ENCODE results near the gene DNAL1.
"Not testable (repeated sequence)": the region's sequence is repeated elsewhere in the genome, so short reads cannot be mapped to it uniquely, and the experiment has no call there.

Gene DNAL1, protein sequence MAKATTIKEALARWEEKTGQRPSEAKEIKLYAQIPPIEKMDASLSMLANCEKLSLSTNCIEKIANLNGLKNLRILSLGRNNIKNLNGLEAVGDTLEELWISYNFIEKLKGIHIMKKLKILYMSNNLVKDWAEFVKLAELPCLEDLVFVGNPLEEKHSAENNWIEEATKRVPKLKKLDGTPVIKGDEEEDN

DNA sequence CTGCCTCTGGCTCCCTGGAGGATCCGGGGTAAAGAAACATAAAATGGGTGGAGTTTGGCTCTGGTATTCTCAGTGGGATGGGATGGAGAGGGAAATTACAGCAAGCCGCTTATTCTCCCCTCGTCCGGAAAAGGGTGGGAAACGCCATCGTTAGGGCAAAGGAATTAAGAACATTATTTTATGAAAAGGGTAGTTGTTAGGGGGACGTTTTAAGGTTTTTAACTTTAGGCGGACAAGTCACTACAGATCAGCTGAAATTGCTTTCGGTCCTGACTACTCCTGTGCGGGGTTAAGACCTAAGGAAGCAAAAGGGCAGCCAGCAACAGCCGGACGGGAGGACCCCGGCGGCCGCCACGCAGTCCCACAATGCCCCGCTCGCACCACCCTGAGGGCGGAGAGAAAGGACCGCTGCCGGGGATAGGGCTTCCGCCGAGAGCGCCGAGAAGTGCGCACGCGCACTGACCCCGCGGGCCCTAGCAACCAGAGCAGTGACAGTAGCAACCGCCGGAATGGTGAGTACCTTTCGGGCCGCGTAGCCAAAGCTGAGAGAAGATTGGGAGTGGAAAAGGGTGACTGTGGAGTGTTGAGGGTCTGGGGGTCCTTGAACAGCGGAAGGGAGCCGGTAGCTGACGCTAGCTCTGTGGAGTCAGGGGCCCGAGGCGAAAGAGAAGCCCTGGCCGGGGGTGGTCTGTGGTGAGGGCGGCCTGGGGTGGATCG lies at the start of gene DNAL1:
Gene DNAL1, plus strand, starts transcription at position 456 of the 717 bp plus-strand sequence. Its CDS starts 54 bp downstream, at position 510.
- in situ Hi-C loops (cut with MboI; ENCODE audit: low sequenced_read_pairs) = no loop called here

DNA sequence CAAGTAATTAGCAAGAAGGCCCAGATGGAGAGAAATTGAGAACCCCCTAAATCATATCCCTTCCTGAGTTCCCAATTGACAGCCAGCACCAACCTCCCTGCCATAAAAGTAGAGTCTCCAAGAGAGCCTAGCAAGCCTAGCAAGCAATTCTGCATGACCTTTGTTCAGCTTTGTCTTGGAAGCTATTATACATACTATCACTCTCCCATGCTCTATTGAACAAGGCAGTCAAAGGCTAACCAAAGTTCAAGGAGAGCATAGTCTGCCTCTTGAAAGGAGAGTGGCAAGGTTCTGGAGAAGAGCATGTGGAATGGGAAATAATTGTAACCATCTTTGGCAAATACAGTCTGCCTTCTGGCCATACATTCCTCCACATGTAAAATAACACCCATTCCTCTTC lies 45.3 kb upstream of the DNAL1 start:
- in situ Hi-C loops (cut with MboI; ENCODE audit: low sequenced_read_pairs) = no loop called here

DNA sequence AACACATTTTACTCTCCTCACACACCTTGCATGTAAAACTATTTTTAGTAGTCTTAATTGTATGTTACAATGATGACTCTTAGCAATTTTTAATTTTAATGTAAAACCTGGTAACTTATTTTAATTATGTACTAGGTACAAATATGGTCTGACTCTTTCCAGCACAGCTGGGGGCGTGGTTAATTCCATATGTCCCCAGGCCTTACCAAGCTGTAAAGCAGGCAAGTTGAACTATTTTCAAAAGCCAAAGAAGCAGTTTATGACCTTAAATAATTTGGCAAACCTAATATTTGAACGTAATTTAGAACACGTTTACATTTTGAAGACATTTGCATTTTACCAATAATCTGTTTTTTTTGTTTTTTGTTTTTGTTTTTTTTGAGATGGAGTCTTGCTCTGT lies 41.8 kb upstream of the DNAL1 start:
- in situ Hi-C loops (cut with MboI; ENCODE audit: low sequenced_read_pairs) = no loop called here

DNA sequence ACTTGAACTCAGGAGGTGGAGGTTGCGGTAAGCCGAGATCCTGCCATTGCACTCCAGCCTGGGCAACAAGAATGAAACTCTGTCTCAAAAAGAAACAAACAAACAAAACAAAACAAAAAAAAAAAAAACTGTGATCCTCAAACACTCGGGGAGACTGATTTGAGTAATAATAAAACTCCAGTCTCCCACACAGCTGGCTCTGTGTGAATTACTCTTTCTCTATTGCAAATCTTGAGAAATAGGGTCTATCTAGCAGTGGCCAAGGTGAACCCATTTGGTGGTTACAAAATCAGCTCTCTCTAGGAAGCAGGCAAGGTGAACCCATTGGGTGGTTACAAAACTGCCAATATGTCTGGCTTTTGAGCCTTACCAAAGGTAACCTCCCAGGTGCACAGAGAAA lies 38.5 kb upstream of the DNAL1 start:
- in situ Hi-C loops (cut with MboI; ENCODE audit: low sequenced_read_pairs) = no loop called here

DNA sequence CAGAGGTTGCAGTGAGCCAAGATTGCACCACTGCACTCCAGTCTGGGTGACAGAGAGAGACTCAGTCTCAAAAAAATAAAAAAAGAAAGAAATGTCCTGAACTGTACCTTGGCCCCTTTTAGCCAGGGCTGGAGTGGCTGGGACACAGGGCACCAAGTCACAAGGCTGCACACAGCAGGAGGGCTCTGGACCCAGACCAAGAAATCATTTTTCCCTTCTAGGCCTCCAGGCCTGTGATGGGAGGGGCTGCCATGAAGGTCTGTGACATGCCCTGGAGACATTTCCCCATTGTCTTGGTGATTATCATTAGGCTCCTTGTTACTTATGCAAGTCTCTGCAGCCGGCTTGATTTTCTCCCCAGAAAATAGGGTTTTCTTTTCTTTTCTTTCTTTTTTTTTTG lies 37.5 kb upstream of the DNAL1 start:
- in situ Hi-C loops (cut with MboI; ENCODE audit: low sequenced_read_pairs) = no loop called here

DNA sequence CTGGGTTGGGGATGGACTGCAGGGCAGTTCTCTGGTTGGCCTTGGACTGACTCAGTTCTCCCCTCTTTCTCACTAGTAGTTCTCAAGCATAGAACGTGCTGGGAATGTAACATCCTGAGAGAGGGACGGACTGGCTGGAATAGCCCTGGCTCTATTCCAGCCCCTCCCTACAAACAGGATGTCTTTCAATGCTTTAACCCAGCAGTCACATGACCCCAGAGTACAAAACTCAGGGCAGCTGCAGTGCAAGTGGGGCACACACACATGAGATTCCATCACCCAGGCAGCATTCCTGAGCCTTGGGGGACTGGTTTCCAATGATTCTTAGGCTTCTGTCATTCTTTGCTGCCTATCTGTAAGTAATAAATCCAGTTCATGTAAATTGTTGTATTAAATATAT lies 34.1 kb upstream of the DNAL1 start:
- in situ Hi-C loops (cut with MboI; ENCODE audit: low sequenced_read_pairs) = no loop called here

DNA sequence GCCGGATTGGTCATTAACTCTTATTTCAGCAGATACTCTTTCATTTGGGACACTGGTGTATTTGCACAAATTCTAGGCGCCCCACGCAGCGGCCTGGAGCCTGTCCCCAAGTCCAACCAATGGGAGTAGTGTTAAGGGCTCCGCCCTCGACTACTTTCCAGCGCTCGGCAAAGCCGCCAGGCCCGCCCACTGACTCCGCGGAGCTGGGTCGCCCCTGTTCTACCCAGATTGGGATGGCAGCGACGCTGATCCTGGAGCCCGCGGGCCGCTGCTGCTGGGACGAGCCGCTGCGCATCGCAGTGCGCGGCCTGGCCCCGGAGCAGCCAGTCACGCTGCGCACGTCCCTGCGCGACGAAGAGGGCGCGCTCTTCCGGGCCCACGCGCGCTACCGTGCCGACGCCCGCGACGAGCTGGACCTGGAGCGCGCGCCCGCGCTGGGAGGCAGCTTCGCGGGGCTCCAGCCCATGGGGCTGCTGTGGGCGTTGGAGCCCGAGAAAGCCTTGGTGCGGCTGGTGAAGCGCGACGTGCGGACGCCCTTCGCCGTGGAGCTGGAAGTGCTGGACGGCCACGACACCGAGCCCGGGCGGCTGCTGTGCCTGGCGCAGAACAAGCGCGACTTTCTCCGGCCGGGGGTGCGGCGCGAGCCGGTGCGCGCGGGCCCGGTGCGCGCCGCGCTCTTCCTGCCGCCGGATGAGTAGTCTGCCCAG lies 32.3 kb upstream of the DNAL1 start, which contains the start of gene ACOT6:
Gene ACOT6, plus strand, starts transcription at position 179 of the 707 bp plus-strand sequence. Its CDS starts 55 bp downstream, at position 234.
- in situ Hi-C loops (cut with MboI; ENCODE audit: low sequenced_read_pairs) = no loop called here

DNA sequence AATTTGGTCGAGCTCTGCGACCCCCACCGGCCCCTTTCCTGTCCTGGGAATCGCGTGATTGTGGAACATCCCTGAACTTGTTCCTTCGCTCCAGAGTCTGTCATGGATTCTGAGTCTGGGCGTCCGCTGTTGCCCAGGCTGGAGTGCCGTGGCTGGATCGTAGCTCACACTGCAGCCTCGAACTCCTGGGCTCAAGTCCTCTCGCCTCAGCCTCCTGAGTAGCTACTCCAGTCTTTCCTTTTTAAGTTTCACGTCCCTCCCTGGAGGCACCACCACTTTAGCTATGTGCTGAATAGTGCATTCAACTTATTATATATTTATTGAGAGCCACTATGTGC lies 31.8 kb upstream of the DNAL1 start:
- in situ Hi-C loops (cut with MboI; ENCODE audit: low sequenced_read_pairs) = no loop called here

DNA sequence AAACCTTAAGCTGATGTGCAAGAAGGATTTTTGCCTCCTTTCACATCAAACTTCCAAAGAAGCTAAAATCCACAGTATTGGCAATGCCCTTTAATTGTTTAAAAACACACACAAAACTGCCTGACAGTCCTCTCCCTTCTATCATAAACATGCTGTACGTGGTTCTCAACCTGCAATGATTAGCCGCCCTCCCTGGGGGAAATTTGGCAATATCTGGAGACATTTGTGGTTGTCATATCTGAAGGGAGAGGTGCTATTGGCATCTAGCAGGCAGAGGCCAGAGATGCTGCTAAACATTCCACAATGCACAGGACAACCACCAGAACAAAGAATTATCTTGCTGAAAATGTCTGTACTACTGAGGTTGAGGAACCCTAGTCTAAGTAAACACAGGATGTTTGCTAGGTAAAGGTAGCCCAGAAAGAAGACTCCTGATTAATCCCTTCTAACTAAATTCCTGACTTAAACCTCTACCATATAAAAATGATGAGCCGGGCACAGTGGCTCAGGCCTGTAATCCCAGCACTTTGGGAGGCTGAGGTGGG lies 31.3 kb upstream of the DNAL1 start:
- in situ Hi-C loops (cut with MboI; ENCODE audit: low sequenced_read_pairs) = no loop called here

DNA sequence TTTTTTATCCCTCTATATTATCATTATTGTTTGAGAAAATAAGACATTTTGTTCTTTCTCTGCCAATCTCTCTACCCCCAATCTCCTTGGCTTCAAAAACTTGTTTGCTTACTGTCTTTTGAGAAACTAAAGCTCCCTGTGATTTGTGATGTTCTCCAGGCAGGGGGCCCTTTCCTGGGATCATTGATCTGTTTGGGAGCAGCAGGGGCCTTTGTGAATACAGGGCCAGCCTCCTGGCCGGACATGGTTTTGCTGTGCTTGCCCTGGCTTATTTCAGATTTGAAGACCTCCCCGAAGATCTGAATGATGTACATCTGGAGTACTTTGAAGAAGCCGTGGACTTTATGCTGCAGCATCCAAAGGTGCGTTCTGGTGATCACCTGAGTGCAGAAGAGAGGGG lies 28.0 kb upstream of the DNAL1 start:
- in situ Hi-C loops (cut with MboI; ENCODE audit: low sequenced_read_pairs) = no loop called here

DNA sequence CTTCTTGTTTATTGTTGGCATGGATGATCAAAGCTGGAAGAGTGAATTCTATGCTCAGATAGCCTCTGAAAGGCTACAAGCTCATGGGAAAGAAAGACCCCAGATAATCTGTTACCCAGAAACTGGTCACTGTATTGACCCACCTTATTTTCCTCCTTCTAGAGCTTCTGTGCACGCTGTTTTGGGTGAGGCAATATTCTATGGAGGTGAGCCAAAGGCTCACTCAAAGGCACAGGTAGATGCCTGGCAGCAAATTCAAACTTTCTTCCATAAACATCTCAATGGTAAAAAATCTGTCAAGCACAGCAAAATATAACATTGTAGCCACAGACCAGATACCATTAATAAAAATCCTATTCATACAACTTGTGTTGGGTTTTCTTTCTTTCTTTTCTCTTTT lies 25.3 kb upstream of the DNAL1 start:
- in situ Hi-C loops (cut with MboI; ENCODE audit: low sequenced_read_pairs) = no loop called here

DNA sequence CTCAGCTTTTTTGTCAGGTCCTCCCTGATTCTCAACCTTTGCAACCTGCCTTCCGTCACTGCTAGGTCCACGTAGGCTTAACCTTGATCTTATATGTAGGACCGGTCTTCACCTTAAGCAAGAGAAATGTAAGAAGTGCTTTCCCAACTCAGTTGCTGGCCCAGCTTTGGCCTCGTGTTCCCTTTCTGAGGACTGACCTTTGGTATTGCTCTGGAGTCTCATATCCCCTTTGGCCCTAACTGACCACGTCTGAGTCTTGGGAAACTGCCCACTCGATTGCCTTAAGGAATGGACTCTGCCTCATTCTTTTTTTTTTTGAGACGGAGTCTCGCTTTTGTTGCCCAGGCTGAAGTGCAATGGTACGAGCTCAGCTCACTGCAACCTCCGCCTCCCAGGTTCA lies 24.5 kb upstream of the DNAL1 start:
- in situ Hi-C loops (cut with MboI; ENCODE audit: low sequenced_read_pairs) = no loop called here

DNA sequence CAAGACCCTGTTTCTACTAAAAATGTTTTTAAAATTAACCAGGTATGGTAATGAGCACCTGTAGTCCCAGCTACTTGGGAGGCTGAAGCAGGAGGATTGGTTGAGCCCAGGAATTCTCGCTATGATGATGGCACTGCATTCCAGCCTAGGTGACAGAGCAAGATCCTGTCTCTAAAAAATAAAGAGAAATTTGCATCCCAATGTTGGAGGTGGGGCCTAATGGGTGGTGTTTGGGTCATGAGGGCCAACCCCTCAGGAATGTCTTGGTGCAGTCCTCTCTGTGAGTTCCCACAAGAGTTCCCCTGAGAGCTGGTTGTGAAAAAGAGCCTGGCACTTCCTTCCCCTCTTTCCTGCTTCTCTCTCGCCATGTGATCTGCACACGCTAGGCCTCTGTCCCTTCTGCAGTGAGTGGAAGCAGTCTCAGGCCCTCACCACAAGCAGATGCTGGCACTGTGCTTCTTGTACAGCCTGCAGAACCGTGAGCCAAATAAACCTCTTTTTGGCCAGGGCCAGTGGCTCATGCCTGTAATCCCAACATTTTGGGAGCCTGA lies 21.2 kb upstream of the DNAL1 start:
- in situ Hi-C loops (cut with MboI; ENCODE audit: low sequenced_read_pairs) = no loop called here

DNA sequence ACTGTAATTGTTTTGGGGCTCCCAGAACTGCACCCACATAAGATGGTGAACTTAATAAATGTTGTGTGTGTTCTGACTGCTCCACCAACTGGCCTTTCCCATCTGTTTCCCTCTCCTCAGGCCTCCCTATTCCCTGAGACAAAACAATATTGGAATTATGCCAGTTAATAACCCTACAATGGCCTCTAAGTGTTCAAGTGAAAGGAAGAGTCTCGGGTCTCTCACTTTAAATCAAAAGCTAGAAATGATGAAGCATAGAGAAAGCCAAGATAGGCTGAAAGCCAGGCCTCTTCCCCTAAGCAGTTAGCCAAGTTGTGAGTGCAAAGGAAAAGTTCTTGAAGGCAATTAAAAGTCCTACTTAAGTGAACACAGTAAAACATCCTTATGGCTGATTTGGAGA lies 19.1 kb upstream of the DNAL1 start:
- in situ Hi-C loops (cut with MboI; ENCODE audit: low sequenced_read_pairs) = no loop called here

DNA sequence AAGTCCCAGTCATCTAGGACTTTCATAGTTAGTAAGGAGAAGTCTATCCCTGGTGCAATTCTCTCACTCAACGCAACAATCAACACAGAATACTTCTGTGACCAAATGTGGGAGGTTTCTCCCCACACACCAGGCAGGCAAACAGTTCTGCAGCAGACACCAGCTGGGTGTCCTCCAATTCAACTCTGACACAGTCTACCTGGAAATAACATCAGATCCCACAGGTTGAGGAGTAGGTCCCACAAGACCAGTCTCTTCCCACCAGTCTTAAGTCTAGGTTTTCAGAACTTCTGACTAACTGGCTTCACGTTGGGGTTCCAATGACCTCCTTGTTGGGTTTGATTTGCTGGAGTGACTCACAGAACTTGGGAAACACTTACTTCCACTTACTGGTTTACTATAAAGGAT lies 17.6 kb upstream of the DNAL1 start:
- in situ Hi-C loops (cut with MboI; ENCODE audit: low sequenced_read_pairs) = no loop called here

DNA sequence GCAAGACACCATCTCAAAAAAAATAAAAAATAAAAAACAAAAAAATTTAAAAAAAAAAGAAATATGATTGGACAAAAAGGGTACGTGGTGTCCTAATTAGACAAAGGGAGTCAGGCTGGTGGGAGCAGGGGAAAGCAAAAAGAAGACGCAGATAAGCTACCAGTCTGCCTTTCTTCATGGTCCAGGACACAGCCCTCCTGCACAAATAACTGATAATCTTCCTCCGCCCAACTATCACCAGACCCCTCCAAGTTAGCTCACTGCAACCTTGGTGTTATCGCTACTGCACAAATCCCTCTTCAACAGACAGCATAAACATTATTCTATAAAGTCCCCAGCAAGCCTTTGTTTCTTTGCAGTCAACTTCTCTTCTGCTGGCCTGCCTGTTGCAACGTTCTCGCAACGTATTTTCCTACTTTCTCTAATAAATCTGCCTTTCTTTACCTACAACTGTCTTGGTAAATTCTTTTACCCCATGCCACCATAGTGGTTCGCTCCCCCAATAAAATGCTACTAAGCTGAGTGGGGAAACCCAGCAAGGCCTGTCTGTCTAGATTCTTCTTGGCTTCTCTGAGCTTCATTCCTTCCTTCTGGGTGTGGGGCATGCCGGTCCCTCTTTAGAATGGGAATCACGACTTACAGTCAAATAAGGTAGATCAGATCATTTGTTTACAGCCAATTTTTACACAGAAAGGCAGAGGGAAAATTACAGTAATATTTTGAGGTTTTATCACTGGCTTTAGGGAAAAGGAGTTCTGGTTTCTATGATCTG lies 14.6 kb upstream of the DNAL1 start:
- in situ Hi-C loops (cut with MboI; ENCODE audit: low sequenced_read_pairs) = no loop called here

DNA sequence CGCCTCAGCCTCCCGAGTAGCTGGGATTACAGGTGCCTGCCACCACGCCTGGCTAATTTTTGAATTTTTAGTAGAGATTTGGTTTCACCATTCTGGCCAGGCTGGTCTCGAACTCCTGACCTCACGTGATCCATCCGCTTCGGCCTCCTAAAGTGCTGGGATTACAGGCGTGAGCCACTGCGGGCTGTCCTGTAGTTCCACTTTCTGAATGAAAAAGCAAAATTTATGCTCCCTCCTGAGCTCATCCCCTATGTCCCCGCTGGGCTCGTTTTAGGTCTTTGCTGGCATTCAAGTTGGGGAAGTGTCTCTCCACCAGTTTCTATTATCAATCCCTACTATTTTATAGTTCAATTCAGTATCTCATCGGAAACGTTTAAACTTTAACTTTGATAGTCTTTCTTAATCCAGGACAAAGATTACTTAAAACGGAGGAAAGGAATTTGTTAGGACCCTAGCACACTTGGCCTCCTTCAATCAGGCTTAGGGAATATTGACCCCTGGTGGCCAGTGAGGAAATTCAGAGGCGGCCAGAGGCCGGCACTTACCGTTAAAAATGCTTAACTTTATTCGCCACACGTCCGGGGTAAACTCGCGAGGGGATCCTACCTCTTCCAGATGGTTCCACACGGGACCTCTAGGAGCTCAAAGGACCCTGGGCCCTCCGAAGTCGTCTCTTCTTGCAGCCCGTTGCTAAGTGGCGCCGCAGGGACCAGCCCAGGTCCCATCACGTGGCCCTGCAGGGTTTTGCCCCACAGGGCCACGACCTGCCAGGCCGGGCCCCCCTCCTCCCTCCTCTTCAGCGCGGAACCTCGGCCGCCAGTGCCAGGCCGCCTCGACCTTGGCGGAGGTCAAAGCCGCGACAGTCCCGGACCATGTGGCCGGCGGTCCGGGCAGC lies 11.4 kb upstream of the DNAL1 start:
- in situ Hi-C loops (cut with MboI; ENCODE audit: low sequenced_read_pairs) = no loop called here

DNA sequence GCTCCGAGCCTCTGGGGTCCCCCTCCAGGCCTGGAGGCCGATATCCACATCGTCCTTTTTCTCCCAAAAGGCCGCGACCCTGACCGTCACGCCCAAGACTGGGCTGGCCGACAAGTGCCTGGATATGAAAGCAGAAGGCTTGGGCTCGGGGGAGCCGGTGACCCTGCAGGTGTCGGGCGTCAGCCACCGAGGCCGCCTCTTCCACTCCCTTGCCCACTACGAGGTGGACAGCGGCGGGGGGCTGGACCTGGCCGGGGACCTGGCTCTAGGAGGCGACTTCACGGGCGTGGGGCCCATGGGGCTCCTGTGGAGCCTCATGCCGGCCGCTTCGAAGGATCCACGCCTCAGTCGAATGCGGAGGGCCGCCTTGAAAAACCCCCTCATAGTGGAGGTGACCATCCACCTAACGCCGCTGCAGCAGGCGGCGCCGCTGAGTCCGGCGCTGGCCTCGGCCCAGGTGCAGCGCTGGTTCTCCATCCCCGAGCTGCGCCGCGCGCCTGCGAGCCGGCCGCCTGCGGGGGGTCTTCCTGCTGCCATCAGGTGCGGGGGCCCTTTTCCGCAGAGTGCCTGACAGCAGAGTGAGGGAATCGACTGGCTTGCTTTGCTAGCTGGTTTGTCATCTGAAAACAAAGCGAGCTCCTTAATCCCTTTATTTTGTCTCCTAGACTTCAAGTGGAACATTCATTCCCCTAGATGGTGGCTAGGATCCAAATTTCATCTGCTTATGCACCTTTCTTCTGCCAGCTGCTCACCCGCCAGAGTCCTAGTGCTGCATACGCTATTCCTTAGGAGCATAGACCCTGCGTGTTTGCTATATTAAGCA lies 10.6 kb upstream of the DNAL1 start:
- in situ Hi-C loops (cut with MboI; ENCODE audit: low sequenced_read_pairs) = no loop called here

DNA sequence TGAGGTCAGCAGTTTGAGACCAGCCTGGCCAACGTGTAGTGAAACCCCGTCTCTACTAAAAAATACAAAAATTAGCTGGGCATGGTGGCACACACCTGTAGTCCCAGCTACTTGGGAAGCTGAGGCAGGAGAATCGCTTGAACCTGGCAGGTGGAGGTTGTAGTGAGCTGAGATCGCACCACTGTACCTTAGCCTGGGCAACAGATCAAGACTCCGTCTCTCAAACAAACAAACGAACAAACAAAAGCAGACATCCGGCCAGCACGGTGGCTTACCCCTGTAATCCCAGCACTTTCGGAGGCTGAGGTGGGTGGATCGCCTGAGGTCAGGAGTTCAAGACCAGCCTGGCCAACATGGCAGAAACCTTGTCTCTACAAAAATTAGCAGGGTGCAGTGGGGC lies 8.4 kb upstream of the DNAL1 start:
- in situ Hi-C loops (cut with MboI; ENCODE audit: low sequenced_read_pairs) = not testable (repeated sequence)

All from HL-60/S4 treated with phorbol 12-myristate 13-acetate at 8.2 ng/mL for 4 days and 3 days (cell line).